Measurements from ENCODE around the gene CNGB1. TPM values are rescaled to one million over a fixed set of nuclear protein-coding genes. Genes with fewer than 3 reads are reported as not detected.

CNGB1 gene
- total RNA-seq, 3 donors from 2014 or later (not counting 1 experiment from before 2014, with no cell fraction given) = not detected

DNA sequence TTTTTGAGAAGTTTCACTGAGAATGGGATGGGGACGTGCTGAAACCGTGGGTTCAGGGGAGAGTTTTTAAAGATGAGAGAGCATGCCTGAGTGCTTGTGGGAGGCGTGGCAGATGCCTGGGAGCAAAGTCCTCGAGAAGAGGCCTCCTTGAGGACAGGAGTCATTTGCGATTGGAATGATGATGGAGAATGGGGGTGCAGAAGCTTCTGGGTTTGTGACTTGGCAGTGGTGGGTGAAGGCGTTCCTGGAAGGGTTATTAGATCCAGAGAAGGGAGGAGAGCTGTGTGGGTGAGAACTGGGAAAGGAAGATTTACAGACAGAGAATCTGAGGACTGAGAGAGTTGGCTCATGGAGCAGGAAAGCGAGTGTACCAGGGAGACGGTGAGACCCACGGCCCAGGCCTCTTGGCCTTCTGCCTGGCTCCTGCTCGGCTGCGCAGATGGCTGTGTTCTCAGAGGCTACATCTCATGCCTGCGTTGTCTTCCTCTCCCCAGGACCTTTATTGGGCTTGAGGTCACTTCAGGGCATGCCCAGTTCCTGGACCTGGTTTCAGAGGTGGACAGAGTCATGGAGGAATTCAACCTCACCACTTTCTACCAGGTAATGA is 46.0 kb upstream of the CNGB1 start:
- Histone ChIP-seq H3K27ac (ENCODE audit: low read length) (no peak overlapping the region), H3K4me1 (ENCODE audit: control insufficient read depth, insufficient read depth, low read length) (no peaks in the 10 kb centered on the region), H3K4me3 (ENCODE audit: low read length) (no peak overlapping the region), H3K36me3 (ENCODE audit: control insufficient read depth, insufficient read depth, low read length) (peaks cover 28% of the 10 kb centered on the region), H3K27me3 (ENCODE audit: control insufficient read depth, insufficient read depth, low read length) (no peaks in the 10 kb centered on the region), H3K9me3 (ENCODE audit: control insufficient read depth, insufficient read depth, low read length) (no peaks in the 10 kb centered on the region)
- Mint-ChIP-seq H3K4me1 (peaks cover 0 to 9% of the 10 kb centered on the region in 2 donors), H3K4me3 (no peak overlapping the region), H3K36me3 (no peaks in the 10 kb centered on the region), H3K27me3 (ENCODE audit: low read depth in 2 of 2) (no peaks in the 10 kb centered on the region), H3K9me3 (no peaks in the 10 kb centered on the region), H3K27ac (no peak overlapping the region)
- intact Hi-C loops (cut with micrococcal nuclease) = no loop called here
- DNase-seq = no peak
- TF ChIP-seq, protein P1, sequence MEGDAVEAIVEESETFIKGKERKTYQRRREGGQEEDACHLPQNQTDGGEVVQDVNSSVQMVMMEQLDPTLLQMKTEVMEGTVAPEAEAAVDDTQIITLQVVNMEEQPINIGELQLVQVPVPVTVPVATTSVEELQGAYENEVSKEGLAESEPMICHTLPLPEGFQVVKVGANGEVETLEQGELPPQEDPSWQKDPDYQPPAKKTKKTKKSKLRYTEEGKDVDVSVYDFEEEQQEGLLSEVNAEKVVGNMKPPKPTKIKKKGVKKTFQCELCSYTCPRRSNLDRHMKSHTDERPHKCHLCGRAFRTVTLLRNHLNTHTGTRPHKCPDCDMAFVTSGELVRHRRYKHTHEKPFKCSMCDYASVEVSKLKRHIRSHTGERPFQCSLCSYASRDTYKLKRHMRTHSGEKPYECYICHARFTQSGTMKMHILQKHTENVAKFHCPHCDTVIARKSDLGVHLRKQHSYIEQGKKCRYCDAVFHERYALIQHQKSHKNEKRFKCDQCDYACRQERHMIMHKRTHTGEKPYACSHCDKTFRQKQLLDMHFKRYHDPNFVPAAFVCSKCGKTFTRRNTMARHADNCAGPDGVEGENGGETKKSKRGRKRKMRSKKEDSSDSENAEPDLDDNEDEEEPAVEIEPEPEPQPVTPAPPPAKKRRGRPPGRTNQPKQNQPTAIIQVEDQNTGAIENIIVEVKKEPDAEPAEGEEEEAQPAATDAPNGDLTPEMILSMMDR (IDR thresholded peaks at IDR 0.05) = no peak
- ATAC-seq = no peak
- WGBS (ENCODE audit: insufficient coverage) = 92% methylated on average over 12 of the region's 12 CpGs

GRCh38 chr16:58013201-58013956 is 42.5 kb upstream of the CNGB1 start:
- ATAC-seq (no peak), DNase-seq (no peak)
- Histone ChIP-seq H3K36me3 (ENCODE audit: control insufficient read depth, insufficient read depth, low read length) (peaks cover 42% of the 10 kb centered on the region), H3K27me3 (ENCODE audit: control insufficient read depth, insufficient read depth, low read length) (no peaks in the 10 kb centered on the region), H3K9me3 (ENCODE audit: control insufficient read depth, insufficient read depth, low read length) (no peaks in the 10 kb centered on the region), H3K4me3 (ENCODE audit: low read length) (no peak overlapping the region), H3K4me1 (ENCODE audit: control insufficient read depth, insufficient read depth, low read length) (no peaks in the 10 kb centered on the region), H3K27ac (ENCODE audit: low read length) (no peak overlapping the region)
- intact Hi-C loops (cut with micrococcal nuclease) = no loop called here
- Mint-ChIP-seq H3K4me1 (peaks cover 0 to 10% of the 10 kb centered on the region in 2 donors), H3K27ac (no peak overlapping the region), H3K4me3 (no peak overlapping the region), H3K36me3 (peaks cover 8% of the 10 kb centered on the region), H3K9me3 (no peaks in the 10 kb centered on the region), H3K27me3 (ENCODE audit: low read depth in 2 of 2) (no peaks in the 10 kb centered on the region)
- TF ChIP-seq, protein P1 (IDR thresholded peaks at IDR 0.05) = no peak
- WGBS (ENCODE audit: insufficient coverage) = 95% methylated on average over 7 of the region's 9 CpGs

DNA sequence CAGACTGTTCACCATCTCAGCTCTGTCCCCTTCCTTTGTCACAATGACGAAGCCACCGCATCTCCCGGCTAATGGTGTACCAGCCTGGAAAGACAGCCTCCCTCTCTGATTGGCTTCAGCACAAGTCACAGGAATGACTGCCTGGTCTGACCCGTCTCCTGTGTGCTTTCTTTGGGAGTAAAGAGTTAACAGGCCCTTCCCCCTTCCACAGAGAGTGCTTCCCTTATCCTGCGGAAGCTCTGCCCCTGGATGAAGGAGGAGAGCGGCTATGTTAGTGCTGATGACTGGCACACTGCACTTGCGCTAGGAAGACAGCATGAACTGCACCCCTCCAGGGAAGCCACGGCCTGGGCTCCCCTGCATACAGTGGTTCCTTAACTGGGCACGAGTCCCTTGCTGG is 41.6 kb upstream of the CNGB1 start:
- H3K27me3 ChIP-seq (ENCODE audit: control insufficient read depth, insufficient read depth, low read length) = no peaks in the 10 kb centered on the region
- H3K9me3 ChIP-seq (ENCODE audit: control insufficient read depth, insufficient read depth, low read length) = no peaks in the 10 kb centered on the region
- TF ChIP-seq, protein P1 (IDR thresholded peaks at IDR 0.05) = no peak
- no peaks in the 10 kb centered on the region for H3K4me1 ChIP-seq (ENCODE audit: control insufficient read depth, insufficient read depth, low read length)
- H3K36me3 ChIP-seq (ENCODE audit: control insufficient read depth, insufficient read depth, low read length) = peaks cover 37% of the 10 kb centered on the region
- intact Hi-C loops (cut with micrococcal nuclease) = no loop called here
- Mint-ChIP-seq H3K27me3 (ENCODE audit: low read depth in 2 of 2) (no peaks in the 10 kb centered on the region), H3K9me3 (no peaks in the 10 kb centered on the region), H3K4me1 (peaks cover 0 to 10% of the 10 kb centered on the region in 2 donors), H3K36me3 (peaks cover 8% of the 10 kb centered on the region), H3K27ac (no peak overlapping the region), H3K4me3 (no peak overlapping the region)
- whole genome bisulfite sequencing (ENCODE audit: insufficient coverage) = 95% methylated on average over 8 of the region's 9 CpGs
- H3K4me3 ChIP-seq (ENCODE audit: low read length) = no peak overlapping the region
- DNase-seq = no peak
- H3K27ac ChIP-seq (ENCODE audit: low read length) = no peak overlapping the region
- ATAC-seq = no peak

Data from natural killer cell (primary cell).